ENCODE results near the gene CCNY. TPM values are rescaled to one million over a fixed set of nuclear protein-coding genes. Genes with fewer than 3 reads are reported as not detected.
A peak's percentile ranks its signal among the peaks of the same experiment; 100 is the strongest.

Gene CCNY
- total and polyA plus RNA-seq, 9 donors = 48.0 to 99.6 (median 89.1) TPM

GRCh38 chr10:35546824-35547225 is 210.5 kb downstream of the CCNY start:
- Histone ChIP-seq H3K36me3 (ENCODE audit: control insufficient read depth, insufficient read depth, low read length) (peaks cover 23% of the 10 kb centered on the region), H3K27me3 (ENCODE audit: control insufficient read depth, insufficient read depth, low read length) (no peaks in the 10 kb centered on the region), H3K4me3 (ENCODE audit: low read length) (no peak overlapping the region), H3K9me3 (replicated peaks; ENCODE audit: control insufficient read depth, low read depth, low read length) (no peaks in the 10 kb centered on the region), H3K4me1 (ENCODE audit: control insufficient read depth, insufficient read depth, low read length) (peaks cover 3% of the 10 kb centered on the region), H3K27ac (ENCODE audit: low read length) (no peak overlapping the region)
- 95% methylated on average over 2 of the region's 4 CpGs for WGBS (ENCODE audit: insufficient coverage)
- DNase-seq = no peak

- Histone ChIP-seq H3K4me1 (ENCODE audit: control insufficient read depth, insufficient read depth, low read length) (peaks cover 7% of the 10 kb centered on the region), H3K27me3 (ENCODE audit: control insufficient read depth, insufficient read depth, low read length) (no peaks in the 10 kb centered on the region), H3K9me3 (replicated peaks; ENCODE audit: control insufficient read depth, low read depth, low read length) (no peaks in the 10 kb centered on the region), H3K36me3 (ENCODE audit: control insufficient read depth, insufficient read depth, low read length) (peaks cover 17% of the 10 kb centered on the region), H3K4me3 (ENCODE audit: low read length) (no peak overlapping the region), H3K27ac (ENCODE audit: low read length) (no peak overlapping the region)
- WGBS (ENCODE audit: insufficient coverage) = 80% methylated on average over 5 of the region's 7 CpGs
- DNase-seq = no peak
Measured at GRCh38 chr10:35552650-35553342, 216.5 kb downstream of the CCNY start.

- no peak overlapping the region for H3K4me3 ChIP-seq (ENCODE audit: low read length)
- DNase-seq = no peak
- H3K4me1 ChIP-seq (ENCODE audit: control insufficient read depth, insufficient read depth, low read length) = peaks cover 7% of the 10 kb centered on the region
- H3K36me3 ChIP-seq (ENCODE audit: control insufficient read depth, insufficient read depth, low read length) = peaks cover 18% of the 10 kb centered on the region
- H3K9me3 ChIP-seq (replicated peaks; ENCODE audit: control insufficient read depth, low read depth, low read length) = no peaks in the 10 kb centered on the region
- no CpG with 5 or more reads among the region's 2 CpGs for WGBS (ENCODE audit: insufficient coverage)
- no peaks in the 10 kb centered on the region for H3K27me3 ChIP-seq (ENCODE audit: control insufficient read depth, insufficient read depth, low read length)
- H3K27ac ChIP-seq (ENCODE audit: low read length) = no peak overlapping the region
Measured at GRCh38 chr10:35554036-35554435, 217.7 kb downstream of the CCNY start.

- Histone ChIP-seq H3K4me3 (ENCODE audit: low read length) (no peak overlapping the region), H3K4me1 (ENCODE audit: control insufficient read depth, insufficient read depth, low read length) (peaks cover 7% of the 10 kb centered on the region), H3K9me3 (replicated peaks; ENCODE audit: control insufficient read depth, low read depth, low read length) (no peaks in the 10 kb centered on the region), H3K27ac (ENCODE audit: low read length) (no peak overlapping the region), H3K36me3 (ENCODE audit: control insufficient read depth, insufficient read depth, low read length) (peaks cover 18% of the 10 kb centered on the region), H3K27me3 (ENCODE audit: control insufficient read depth, insufficient read depth, low read length) (no peaks in the 10 kb centered on the region)
- peak; percentile 31 for DNase-seq
- WGBS (ENCODE audit: insufficient coverage) = no CpG with 5 or more reads among the region's 3 CpGs
Measured at GRCh38 chr10:35554461-35555056, 218.2 kb downstream of the CCNY start.

- Histone ChIP-seq H3K9me3 (replicated peaks; ENCODE audit: control insufficient read depth, low read depth, low read length) (no peaks in the 10 kb centered on the region), H3K4me3 (ENCODE audit: low read length) (no peak overlapping the region), H3K36me3 (ENCODE audit: control insufficient read depth, insufficient read depth, low read length) (peaks cover 26% of the 10 kb centered on the region), H3K27ac (ENCODE audit: low read length) (no peak overlapping the region), H3K4me1 (ENCODE audit: control insufficient read depth, insufficient read depth, low read length) (peaks cover 7% of the 10 kb centered on the region), H3K27me3 (ENCODE audit: control insufficient read depth, insufficient read depth, low read length) (no peaks in the 10 kb centered on the region)
- no peak for DNase-seq
- WGBS (ENCODE audit: insufficient coverage) = 100% methylated on average over 1 of the region's 6 CpGs
Measured at GRCh38 chr10:35555962-35556930, 219.9 kb downstream of the CCNY start.

GRCh38 chr10:35558276-35558675 is 222.0 kb downstream of the CCNY start:
- Histone ChIP-seq H3K4me3 (ENCODE audit: low read length) (no peak overlapping the region), H3K36me3 (ENCODE audit: control insufficient read depth, insufficient read depth, low read length) (peaks cover 27% of the 10 kb centered on the region)

GRCh38 chr10:35559416-35559815 is 223.1 kb downstream of the CCNY start:
- no peaks in the 10 kb centered on the region for H3K9me3 ChIP-seq (replicated peaks; ENCODE audit: control insufficient read depth, low read depth, low read length)
- WGBS (ENCODE audit: insufficient coverage) = 88% methylated on average over 5 of the region's 5 CpGs
- no peak overlapping the region for H3K27ac ChIP-seq (ENCODE audit: low read length)
- no peak for DNase-seq
- H3K27me3 ChIP-seq (ENCODE audit: control insufficient read depth, insufficient read depth, low read length) = no peaks in the 10 kb centered on the region
- H3K4me1 ChIP-seq (ENCODE audit: control insufficient read depth, insufficient read depth, low read length) = peaks cover 9% of the 10 kb centered on the region
- no peak overlapping the region for H3K4me3 ChIP-seq (ENCODE audit: low read length)
- peaks cover 19% of the 10 kb centered on the region for H3K36me3 ChIP-seq (ENCODE audit: control insufficient read depth, insufficient read depth, low read length)

More at GRCh38 chr10:35558276-35558675, 222.0 kb downstream of the CCNY start:
- WGBS (ENCODE audit: insufficient coverage) = no CpG with 5 or more reads among the region's 1 CpG
- H3K27ac ChIP-seq (ENCODE audit: low read length) = no peak overlapping the region
- no peak for DNase-seq
- no peaks in the 10 kb centered on the region for H3K27me3 ChIP-seq (ENCODE audit: control insufficient read depth, insufficient read depth, low read length)
- peaks cover 9% of the 10 kb centered on the region for H3K4me1 ChIP-seq (ENCODE audit: control insufficient read depth, insufficient read depth, low read length)
- H3K9me3 ChIP-seq (replicated peaks; ENCODE audit: control insufficient read depth, low read depth, low read length) = no peaks in the 10 kb centered on the region

- peaks cover 26% of the 10 kb centered on the region for H3K4me1 ChIP-seq (ENCODE audit: control insufficient read depth, insufficient read depth, low read length)
- no peaks in the 10 kb centered on the region for H3K9me3 ChIP-seq (replicated peaks; ENCODE audit: control insufficient read depth, low read depth, low read length)
- no peak overlapping the region for H3K27ac ChIP-seq (ENCODE audit: low read length)
- no peak for DNase-seq
- no peak overlapping the region for H3K4me3 ChIP-seq (ENCODE audit: low read length)
- no peaks in the 10 kb centered on the region for H3K27me3 ChIP-seq (ENCODE audit: control insufficient read depth, insufficient read depth, low read length)
- WGBS (ENCODE audit: insufficient coverage) = 82% methylated on average over 4 of the region's 5 CpGs
- peaks cover 23% of the 10 kb centered on the region for H3K36me3 ChIP-seq (ENCODE audit: control insufficient read depth, insufficient read depth, low read length)
Measured at GRCh38 chr10:35561715-35562114, 225.4 kb downstream of the CCNY start.

GRCh38 chr10:35562427-35562826 is 226.1 kb downstream of the CCNY start:
- H3K4me3 ChIP-seq (ENCODE audit: low read length) = no peak overlapping the region
- H3K36me3 ChIP-seq (ENCODE audit: control insufficient read depth, insufficient read depth, low read length) = peaks cover 30% of the 10 kb centered on the region
- H3K27ac ChIP-seq (ENCODE audit: low read length) = no peak overlapping the region
- H3K9me3 ChIP-seq (replicated peaks; ENCODE audit: control insufficient read depth, low read depth, low read length) = no peaks in the 10 kb centered on the region
- DNase-seq = no peak
- WGBS (ENCODE audit: insufficient coverage) = 100% methylated on average over 1 of the region's 1 CpG
- peaks cover 26% of the 10 kb centered on the region for H3K4me1 ChIP-seq (ENCODE audit: control insufficient read depth, insufficient read depth, low read length)
- no peaks in the 10 kb centered on the region for H3K27me3 ChIP-seq (ENCODE audit: control insufficient read depth, insufficient read depth, low read length)

All from muscle of leg (tissue), 11 donors.